Measurements from ENCODE around the gene RAB13. TPM values are rescaled to one million over a fixed set of nuclear protein-coding genes. Genes with fewer than 3 reads are reported as not detected.

The RAB13 gene
- total and polyA plus RNA-seq, 3 experiments from 2014 or later, result 9.0 to 9.5 TPM; not detected in 1

- Mint-ChIP-seq H3K27me3 (peaks cover 0 to 1% of the 10 kb centered on the region in 2 donors), H3K27ac (peak within 1 kb of the TSS; percentile 88 to 100 (median 96)), H3K36me3 (peaks cover 0 to 50% (median 10%) of the 10 kb centered on the region in 3 donors), H3K9me3 (no peaks in the 10 kb centered on the region), H3K4me1 (peaks cover 28 to 39% (median 30%) of the 10 kb centered on the region in 3 donors), H3K4me3 (peak within 1 kb of the TSS; percentile 91 to 99 (median 98))
- ChIA-PET CTCF (interaction anchor here (1.2 to 5.5 kb wide), 9 partner anchors 9 to 406 kb away, joined by 3 to 40 read pairs (median 6); partner anchors contain the start of genes CREB3L4, CRTC2, DENND4B and RAB13), POLR2A (interaction anchor here (0.5 to 5.1 kb wide), 16 partner anchors 9 to 1586 kb away, joined by 3 to 58 read pairs (median 4); partner anchors contain the start of genes CREB3L4, CRTC2, DENND4B and GATAD2B)
- H3K9me3 ChIP-seq (ENCODE audit: low read length), result no peaks in the 10 kb centered on the region
- peaks cover 26% of the 10 kb centered on the region for H3K36me3 ChIP-seq (ENCODE audit: insufficient read depth, low read length)
- H3K4me1 ChIP-seq (ENCODE audit: insufficient read depth, low read length), result peaks cover 18% of the 10 kb centered on the region
- peak within 1 kb of the TSS; percentile 93 for H3K4me3 ChIP-seq (ENCODE audit: low read length)
- H3K27ac ChIP-seq (ENCODE audit: low read depth, low read length), result peak within 1 kb of the TSS; percentile 88
- DNase-seq, result peak; percentile 74 to 90 (median 81)
- H3K27me3 ChIP-seq (ENCODE audit: insufficient read depth, low read length, poor library complexity, severe bottlenecking), result no peaks in the 10 kb centered on the region
These were observed 8.6 kb downstream of the RAB13 start, which contains the start of gene JTB for GRCh38 chr1:153977250-153978240. Gene JTB (minus strand): TSS chr1:153977674. CDS start chr1:153977252, 422 bp downstream.

- DNase-seq, result no peak
- peak overlapping the region; percentile 88 to 99 (median 96) for H3K27ac Mint-ChIP-seq
- peaks cover 31 to 46% (median 33%) of the 10 kb centered on the region in 3 donors for H3K4me1 Mint-ChIP-seq
- Histone ChIP-seq H3K27ac (ENCODE audit: low read depth, low read length) (peak overlapping the region; percentile 88), H3K4me3 (ENCODE audit: low read length) (peak overlapping the region; percentile 93), H3K9me3 (ENCODE audit: low read length) (no peaks in the 10 kb centered on the region), H3K27me3 (ENCODE audit: insufficient read depth, low read length, poor library complexity, severe bottlenecking) (no peaks in the 10 kb centered on the region), H3K4me1 (ENCODE audit: insufficient read depth, low read length) (peaks cover 18% of the 10 kb centered on the region), H3K36me3 (ENCODE audit: insufficient read depth, low read length) (peaks cover 26% of the 10 kb centered on the region)
- peaks cover 0 to 51% (median 10%) of the 10 kb centered on the region in 3 donors for H3K36me3 Mint-ChIP-seq
- ChIA-PET POLR2A (interaction anchor here (1.0 to 5.1 kb wide), 13 partner anchors 10 to 193 kb away, joined by 3 to 58 read pairs (median 5); partner anchors contain the start of genes CREB3L4, CRTC2, DENND4B and GATAD2B), CTCF (interaction anchor here (1.2 to 5.5 kb wide), 8 partner anchors 9 to 405 kb away, joined by 3 to 40 read pairs (median 8); partner anchors contain the start of genes CREB3L4, CRTC2, DENND4B and RAB13)
- peak overlapping the region; percentile 91 to 99 (median 98) for H3K4me3 Mint-ChIP-seq
- H3K9me3 Mint-ChIP-seq, result no peaks in the 10 kb centered on the region
- peaks cover 0 to 1% of the 10 kb centered on the region in 2 donors for H3K27me3 Mint-ChIP-seq
These were observed 9.3 kb downstream of the RAB13 start for GRCh38 chr1:153976819-153977249.

- H3K27ac ChIP-seq (ENCODE audit: low read depth, low read length), result no peak overlapping the region
- ChIA-PET CTCF (interaction anchor here (0.6 to 1.8 kb wide), 3 partner anchors 11 to 1350 kb away, joined by 3 to 6 read pairs (median 3); partner anchors contain the start of gene SLC39A1), POLR2A (interaction anchor here (0.6 to 1.7 kb wide), 3 partner anchors 10 to 178 kb away, joined by 3 to 4 read pairs (median 3); partner anchors contain the start of genes DENND4B and SLC39A1)
- Mint-ChIP-seq H3K4me1 (peaks cover 28 to 52% (median 31%) of the 10 kb centered on the region in 3 donors), H3K27ac (peak overlapping the region in 5 of 8 donors; percentile 11 to 91 (median 47)), H3K27me3 (no peaks in the 10 kb centered on the region), H3K9me3 (no peaks in the 10 kb centered on the region), H3K4me3 (peak overlapping the region in 1 of 7 donors; percentile 84), H3K36me3 (peaks cover 0 to 51% (median 10%) of the 10 kb centered on the region in 3 donors)
- H3K4me3 ChIP-seq (ENCODE audit: low read length), result no peak overlapping the region
- H3K27me3 ChIP-seq (ENCODE audit: insufficient read depth, low read length, poor library complexity, severe bottlenecking), result no peaks in the 10 kb centered on the region
- peaks cover 26% of the 10 kb centered on the region for H3K36me3 ChIP-seq (ENCODE audit: insufficient read depth, low read length)
- DNase-seq, result no peak
- H3K4me1 ChIP-seq (ENCODE audit: insufficient read depth, low read length), result peaks cover 17% of the 10 kb centered on the region
- H3K9me3 ChIP-seq (ENCODE audit: low read length), result no peaks in the 10 kb centered on the region
These were observed 12.6 kb downstream of the RAB13 start for GRCh38 chr1:153973525-153973924.

- peaks cover 25 to 49% (median 28%) of the 10 kb centered on the region in 3 donors for H3K4me1 Mint-ChIP-seq
- H3K27ac Mint-ChIP-seq, result peak overlapping the region in 5 of 8 donors; percentile 18 to 91 (median 47)
- Histone ChIP-seq H3K4me1 (ENCODE audit: insufficient read depth, low read length) (peaks cover 15% of the 10 kb centered on the region), H3K36me3 (ENCODE audit: insufficient read depth, low read length) (peaks cover 26% of the 10 kb centered on the region), H3K27me3 (ENCODE audit: insufficient read depth, low read length, poor library complexity, severe bottlenecking) (no peaks in the 10 kb centered on the region), H3K9me3 (ENCODE audit: low read length) (no peaks in the 10 kb centered on the region), H3K4me3 (ENCODE audit: low read length) (no peak overlapping the region), H3K27ac (ENCODE audit: low read depth, low read length) (no peak overlapping the region)
- H3K9me3 Mint-ChIP-seq, result no peaks in the 10 kb centered on the region
- ChIA-PET POLR2A (interaction anchor here (0.6 to 1.7 kb wide), 3 partner anchors 10 to 177 kb away, joined by 3 to 4 read pairs (median 3); partner anchors contain the start of genes DENND4B and SLC39A1), CTCF (interaction anchor here (0.6 to 1.3 kb wide), 2 partner anchors 14 to 1351 kb away, joined by 3 read pairs; no protein-coding TSS in a partner anchor)
- H3K4me3 Mint-ChIP-seq, result peak overlapping the region in 1 of 7 donors; percentile 84
- H3K36me3 Mint-ChIP-seq, result peaks cover 0 to 51% (median 10%) of the 10 kb centered on the region in 3 donors
- no peak for DNase-seq
- no peaks in the 10 kb centered on the region for H3K27me3 Mint-ChIP-seq
These were observed 13.1 kb downstream of the RAB13 start for GRCh38 chr1:153973071-153973470.

GRCh38 chr1:153970346-153970745, 15.8 kb downstream of the RAB13 start:
- no peak overlapping the region for H3K4me3 ChIP-seq (ENCODE audit: low read length)
- no peak overlapping the region for H3K27ac ChIP-seq (ENCODE audit: low read depth, low read length)
- no peaks in the 10 kb centered on the region for H3K27me3 ChIP-seq (ENCODE audit: insufficient read depth, low read length, poor library complexity, severe bottlenecking)
- peaks cover 21% of the 10 kb centered on the region for H3K4me1 ChIP-seq (ENCODE audit: insufficient read depth, low read length)
- Mint-ChIP-seq H3K9me3 (no peaks in the 10 kb centered on the region), H3K4me3 (no peak overlapping the region), H3K36me3 (peaks cover 0 to 39% (median 5%) of the 10 kb centered on the region in 3 donors), H3K4me1 (peaks cover 32 to 55% (median 33%) of the 10 kb centered on the region in 3 donors), H3K27me3 (no peaks in the 10 kb centered on the region), H3K27ac (peak overlapping the region in 3 of 8 donors; percentile 29 to 51 (median 32))
- ChIA-PET POLR2A (interaction anchor here (0.6 kb wide), 2 partner anchors 13 to 155 kb away, joined by 3 to 4 read pairs; no protein-coding TSS in a partner anchor), CTCF (interaction anchor here (1.4 kb wide), 1 partner anchor 24 kb away, joined by 5 read pairs; the partner anchor contains the start of gene DENND4B)
- H3K9me3 ChIP-seq (ENCODE audit: low read length), result no peaks in the 10 kb centered on the region
- H3K36me3 ChIP-seq (ENCODE audit: insufficient read depth, low read length), result peaks cover 18% of the 10 kb centered on the region
- DNase-seq, result no peak

GRCh38 chr1:153968972-153969371, 17.2 kb downstream of the RAB13 start:
- H3K9me3 Mint-ChIP-seq, result no peaks in the 10 kb centered on the region
- no peak overlapping the region for H3K4me3 ChIP-seq (ENCODE audit: low read length)
- DNase-seq, result peak in 1 of 5 donors; percentile 35
- peaks cover 35 to 53% (median 38%) of the 10 kb centered on the region in 3 donors for H3K4me1 Mint-ChIP-seq
- H3K4me3 Mint-ChIP-seq, result peak overlapping the region in 4 of 7 donors; percentile 19 to 95 (median 68)
- POLR2A ChIA-PET, result interaction anchor here (0.7 to 4.3 kb wide), 5 partner anchors 8 to 160 kb away, joined by 3 to 58 read pairs (median 46); partner anchors contain the start of genes CRTC2, DENND4B, JTB and RPS27
- peak overlapping the region in 7 of 8 donors; percentile 61 to 98 (median 84) for H3K27ac Mint-ChIP-seq
- no peaks in the 10 kb centered on the region for H3K27me3 ChIP-seq (ENCODE audit: insufficient read depth, low read length, poor library complexity, severe bottlenecking)
- CTCF ChIA-PET, result interaction anchor here (1.0 to 4.9 kb wide), 5 partner anchors 9 to 179 kb away, joined by 3 to 50 read pairs (median 10); partner anchors contain the start of genes CRTC2, DENND4B and JTB
- H3K4me1 ChIP-seq (ENCODE audit: insufficient read depth, low read length), result peaks cover 28% of the 10 kb centered on the region
- peaks cover 0 to 27% (median 3%) of the 10 kb centered on the region in 3 donors for H3K36me3 Mint-ChIP-seq
- no peak overlapping the region for H3K27ac ChIP-seq (ENCODE audit: low read depth, low read length)
- H3K9me3 ChIP-seq (ENCODE audit: low read length), result no peaks in the 10 kb centered on the region
- H3K27me3 Mint-ChIP-seq, result no peaks in the 10 kb centered on the region
- peaks cover 6% of the 10 kb centered on the region for H3K36me3 ChIP-seq (ENCODE audit: insufficient read depth, low read length)

GRCh38 chr1:153968408-153968807, 17.7 kb downstream of the RAB13 start:
- Histone ChIP-seq H3K27ac (ENCODE audit: low read depth, low read length) (peak overlapping the region; percentile 62), H3K4me1 (ENCODE audit: insufficient read depth, low read length) (peaks cover 32% of the 10 kb centered on the region), H3K9me3 (ENCODE audit: low read length) (no peaks in the 10 kb centered on the region), H3K4me3 (ENCODE audit: low read length) (no peak overlapping the region), H3K36me3 (ENCODE audit: insufficient read depth, low read length) (peaks cover under 1% of the 10 kb centered on the region), H3K27me3 (ENCODE audit: insufficient read depth, low read length, poor library complexity, severe bottlenecking) (no peaks in the 10 kb centered on the region)
- DNase-seq, result no peak
- H3K36me3 Mint-ChIP-seq, result peaks cover 0 to 25% (median 3%) of the 10 kb centered on the region in 3 donors
- H3K9me3 Mint-ChIP-seq, result no peaks in the 10 kb centered on the region
- CTCF ChIA-PET, result interaction anchor here (1.0 to 4.9 kb wide), 7 partner anchors 9 to 179 kb away, joined by 3 to 50 read pairs (median 14); partner anchors contain the start of genes CRTC2, DENND4B, JTB and RAB13
- peak overlapping the region; percentile 63 to 97 (median 95) for H3K4me3 Mint-ChIP-seq
- POLR2A ChIA-PET, result interaction anchor here (2.6 to 4.3 kb wide), 5 partner anchors 8 to 45 kb away, joined by 25 to 58 read pairs (median 46); partner anchors contain the start of genes CRTC2, DENND4B, GATAD2B and JTB
- H3K4me1 Mint-ChIP-seq, result peaks cover 40 to 58% (median 43%) of the 10 kb centered on the region in 3 donors
- H3K27me3 Mint-ChIP-seq, result no peaks in the 10 kb centered on the region
- peak overlapping the region in 7 of 8 donors; percentile 61 to 98 (median 97) for H3K27ac Mint-ChIP-seq
